ENCODE measurements around the gene EBPL.

DNA sequence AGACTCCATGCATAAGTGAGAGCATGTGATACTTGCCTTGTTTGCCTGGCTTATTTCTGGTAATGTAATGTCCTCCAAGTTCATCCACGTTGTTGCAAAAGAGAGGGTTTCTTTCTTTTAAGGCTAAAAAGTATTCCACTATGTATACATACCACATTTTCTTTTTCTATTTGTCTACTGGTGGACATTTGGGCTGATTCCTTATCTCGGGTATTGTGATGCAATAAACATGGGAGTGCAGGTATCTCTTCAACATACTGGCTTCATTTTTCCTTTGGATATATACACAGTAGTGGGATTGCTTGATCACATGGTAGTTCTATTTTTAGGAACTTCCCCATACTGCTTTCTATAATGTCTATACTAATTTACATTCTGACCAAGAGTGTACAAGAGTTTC, 49.6 kb upstream of the EBPL start:
- no peak for TF ChIP-seq CHD2 (IDR thresholded peaks at IDR 0.05; ENCODE audit: low read length, partially characterized antibody)
- TF ChIP-seq, protein P1, sequence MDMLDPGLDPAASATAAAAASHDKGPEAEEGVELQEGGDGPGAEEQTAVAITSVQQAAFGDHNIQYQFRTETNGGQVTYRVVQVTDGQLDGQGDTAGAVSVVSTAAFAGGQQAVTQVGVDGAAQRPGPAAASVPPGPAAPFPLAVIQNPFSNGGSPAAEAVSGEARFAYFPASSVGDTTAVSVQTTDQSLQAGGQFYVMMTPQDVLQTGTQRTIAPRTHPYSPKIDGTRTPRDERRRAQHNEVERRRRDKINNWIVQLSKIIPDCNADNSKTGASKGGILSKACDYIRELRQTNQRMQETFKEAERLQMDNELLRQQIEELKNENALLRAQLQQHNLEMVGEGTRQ (IDR thresholded peaks at IDR 0.05; ENCODE audit: borderline replicate concordance, low read depth, low read length): no peak
- TF ChIP-seq MXI1 (IDR thresholded peaks at IDR 0.05; ENCODE audit: low read depth, low read length): no peak
- TF ChIP-seq RFX5 (IDR thresholded peaks at IDR 0.05; ENCODE audit: low read length): no peak
- TF ChIP-seq, protein P2, sequence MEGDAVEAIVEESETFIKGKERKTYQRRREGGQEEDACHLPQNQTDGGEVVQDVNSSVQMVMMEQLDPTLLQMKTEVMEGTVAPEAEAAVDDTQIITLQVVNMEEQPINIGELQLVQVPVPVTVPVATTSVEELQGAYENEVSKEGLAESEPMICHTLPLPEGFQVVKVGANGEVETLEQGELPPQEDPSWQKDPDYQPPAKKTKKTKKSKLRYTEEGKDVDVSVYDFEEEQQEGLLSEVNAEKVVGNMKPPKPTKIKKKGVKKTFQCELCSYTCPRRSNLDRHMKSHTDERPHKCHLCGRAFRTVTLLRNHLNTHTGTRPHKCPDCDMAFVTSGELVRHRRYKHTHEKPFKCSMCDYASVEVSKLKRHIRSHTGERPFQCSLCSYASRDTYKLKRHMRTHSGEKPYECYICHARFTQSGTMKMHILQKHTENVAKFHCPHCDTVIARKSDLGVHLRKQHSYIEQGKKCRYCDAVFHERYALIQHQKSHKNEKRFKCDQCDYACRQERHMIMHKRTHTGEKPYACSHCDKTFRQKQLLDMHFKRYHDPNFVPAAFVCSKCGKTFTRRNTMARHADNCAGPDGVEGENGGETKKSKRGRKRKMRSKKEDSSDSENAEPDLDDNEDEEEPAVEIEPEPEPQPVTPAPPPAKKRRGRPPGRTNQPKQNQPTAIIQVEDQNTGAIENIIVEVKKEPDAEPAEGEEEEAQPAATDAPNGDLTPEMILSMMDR (IDR thresholded peaks at IDR 0.05): no peak

All from SK-N-SH (cell line).